Upper lobe of right lung (tissue), 1 donor: Measurements from ENCODE around the gene CACTIN. TPM values are rescaled to one million over a fixed set of nuclear protein-coding genes. Genes with fewer than 3 reads are reported as not detected.
"Not testable (repeated sequence)": the region's sequence is repeated elsewhere in the genome, so short reads cannot be mapped to it uniquely, and the experiment has no call there.

Experiments
- ATAC-seq: fragments of 200-7000 bp; cut with Tn5 transposase; one replicate; pipeline ENCODE4 v1.9.1; 2020; ENCODE audit warnings: mild to moderate bottlenecking, moderate library complexity
- DNase-seq: peaks from one replicate; pipeline ENCODE4 v3.0.0-alpha.2; 2020
- H3K27ac ChIP-seq: fragments of 200-600 bp; one replicate; pipeline ENCODE4 v1.8.0; 2022
- H3K27me3 ChIP-seq: fragments of 200-600 bp; one replicate; pipeline ENCODE4 v1.8.0; 2022; ENCODE audit warnings: mild to moderate bottlenecking
- H3K36me3 ChIP-seq: fragments of 200-600 bp; one replicate; pipeline ENCODE4 v1.8.0; 2022
- H3K4me1 ChIP-seq: fragments of 200-600 bp; one replicate; pipeline ENCODE4 v1.8.0; 2022
- H3K4me3 ChIP-seq: fragments of 200-600 bp; one replicate; pipeline ENCODE4 v1.8.0; 2022; ENCODE audit warnings: mild to moderate bottlenecking
- H3K9me3 ChIP-seq: fragments of 200-600 bp; one replicate; pipeline ENCODE4 v1.8.0; 2022
- CTCF ChIP-seq: fragments of 200-600 bp; IDR thresholded peaks from one replicate; pipeline ENCODE4 v1.8.0; 2022; ENCODE audit warnings: antibody characterized with exemption
- intact Hi-C: fragments of 100-400 bp; cut with DNase I; formaldehyde crosslinking; loops from one replicate; pipeline ENCODE4 v1.11.0; 2022
- total RNA-seq: library from RNA; stranded (reverse); fragmentation: NEBNext Ultra II Directional; extraction: Animal tissue kit (Norgen Biotek cat#: 25700); gene quantifications from one replicate; pipeline ENCODE4 v1.2.1, GENCODE V29; 2021
- donor health status: DM: no; HTN: yes; CAD: no; lungs with severe emphysema.

The CACTIN gene
- total RNA-seq, 1 donor from 2014 or later, result 24.3 TPM

- ATAC-seq, result no peak
- no peaks in the 10 kb centered on the region for H3K4me1 ChIP-seq
- no peak for DNase-seq
- H3K4me3 ChIP-seq, result no peak overlapping the region
- intact Hi-C loops, result no loop called here
- no peak for TF ChIP-seq CTCF
- H3K9me3 ChIP-seq, result no peaks in the 10 kb centered on the region
- H3K27ac ChIP-seq, result no peak overlapping the region
- peaks cover 15% of the 10 kb centered on the region for H3K36me3 ChIP-seq
- H3K27me3 ChIP-seq, result no peaks in the 10 kb centered on the region
Measured at GRCh38 chr19:3631053-3631861, 4.7 kb upstream of the CACTIN start.

DNA sequence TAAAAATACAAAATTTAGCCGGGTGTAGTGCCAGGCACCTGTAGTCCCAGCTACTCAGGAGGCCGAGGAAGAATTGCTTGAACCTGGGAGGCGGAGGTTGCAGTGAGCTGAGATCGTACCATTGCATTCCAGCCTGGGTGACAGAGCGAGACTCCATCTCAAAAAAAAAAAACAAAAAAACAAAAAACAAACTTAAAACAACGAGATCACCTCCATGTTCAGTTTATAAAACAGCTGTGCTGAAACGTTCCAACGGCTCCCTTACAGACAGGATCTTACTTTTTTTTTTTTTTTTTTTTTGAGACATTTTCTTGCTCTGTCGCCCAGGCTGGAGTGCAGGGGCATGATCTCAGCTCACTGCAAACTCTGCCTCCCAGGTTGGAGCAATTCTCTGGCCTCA is 2.2 kb upstream of the CACTIN start:
- DNase-seq, H3K27ac ChIP-seq, H3K27me3 ChIP-seq, intact Hi-C loops, H3K9me3 ChIP-seq, ATAC-seq, H3K4me3 ChIP-seq: not testable (repeated sequence)
- peaks cover 15% of the 10 kb centered on the region for H3K4me1 ChIP-seq
- H3K36me3 ChIP-seq, result peaks cover 15% of the 10 kb centered on the region

- intact Hi-C loops, result no loop called here
- Histone ChIP-seq H3K36me3 (peaks cover 17% of the 10 kb centered on the region), H3K4me3 (peak overlapping the region; percentile 77), H3K27me3 (no peaks in the 10 kb centered on the region), H3K4me1 (peaks cover 15% of the 10 kb centered on the region), H3K9me3 (no peaks in the 10 kb centered on the region), H3K27ac (peak overlapping the region; percentile 93)
- ATAC-seq, result no peak
- no peak for DNase-seq
- TF ChIP-seq CTCF, result no peak
Measured at GRCh38 chr19:3627351-3627723, 747 bp upstream of the CACTIN start.

- no peak for TF ChIP-seq CTCF
- intact Hi-C loops, result no loop called here
- Histone ChIP-seq H3K4me1 (peaks cover 15% of the 10 kb centered on the region), H3K9me3 (no peaks in the 10 kb centered on the region), H3K36me3 (peaks cover 17% of the 10 kb centered on the region), H3K27me3 (no peaks in the 10 kb centered on the region), H3K27ac (peak overlapping the region; percentile 93), H3K4me3 (peak overlapping the region; percentile 77)
- DNase-seq (no peak), ATAC-seq (no peak)
Measured at GRCh38 chr19:3625996-3626472, 556 bp downstream of the CACTIN start.

GRCh38 chr19:3623716-3624115 is 2.9 kb downstream of the CACTIN start:
- Histone ChIP-seq H3K4me3 (no peak overlapping the region), H3K27me3 (no peaks in the 10 kb centered on the region), H3K36me3 (peaks cover 27% of the 10 kb centered on the region), H3K9me3 (no peaks in the 10 kb centered on the region), H3K27ac (no peak overlapping the region), H3K4me1 (peaks cover 15% of the 10 kb centered on the region)
- no peak for TF ChIP-seq CTCF
- ATAC-seq, result no peak
- no peak for DNase-seq
- intact Hi-C loops, result loop anchor here (5.0 kb wide), 1 partner anchor 36 kb away; the partner anchor contains the start of gene GIPC3

DNA sequence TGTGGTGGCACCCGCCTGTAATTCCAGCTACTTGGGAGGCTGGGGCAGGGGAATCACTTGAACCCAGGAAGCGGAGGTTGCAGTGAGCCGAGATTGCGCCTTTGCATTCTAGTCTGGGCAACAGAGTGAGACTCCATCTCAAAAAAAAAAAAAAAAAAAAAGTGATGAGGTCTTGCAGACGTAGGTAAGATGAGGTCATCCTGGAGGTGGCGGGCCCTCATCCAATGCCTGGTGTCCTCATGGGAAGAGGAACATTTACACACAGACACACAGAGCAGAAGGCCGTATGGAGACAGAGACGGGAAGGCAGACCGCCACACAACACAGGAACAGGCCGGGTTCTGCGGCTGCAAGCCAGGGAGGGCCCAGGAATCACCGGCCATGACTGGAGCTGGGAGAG is 4.4 kb downstream of the CACTIN start:
- Histone ChIP-seq H3K36me3 (peaks cover 27% of the 10 kb centered on the region), H3K4me3 (no peak overlapping the region), H3K9me3 (no peaks in the 10 kb centered on the region), H3K4me1 (peaks cover 15% of the 10 kb centered on the region), H3K27me3 (no peaks in the 10 kb centered on the region), H3K27ac (no peak overlapping the region)
- intact Hi-C loops, result loop anchor here (5.0 kb wide), 1 partner anchor 35 kb away; the partner anchor contains the start of gene GIPC3
- TF ChIP-seq CTCF, result no peak
- no peak for ATAC-seq
- no peak for DNase-seq
